K562 (cell line): Measurements from ENCODE around the gene IDS. TPM values are rescaled to one million over a fixed set of nuclear protein-coding genes. Genes with fewer than 3 reads are reported as not detected.

ENCODE experiments used
- ATAC-seq: fragments of 200-7000 bp; cut with Tn5 transposase; 3 replicates; pipeline ENCODE4 v1.9.1; 2020; ENCODE audit warnings: moderate library complexity
- BruUV-seq: library from RNA; stranded (reverse); fragments of 400-500 nt; replicated peaks from 2 replicates; lab custom pipeline; 2021; lab: Mats Ljungman, UMichigan
- CTCF ChIA-PET: fragments of 300-600 bp; formaldehyde crosslinking; extraction: SDS; loops from one replicate; lab custom pipeline; 2021; ENCODE audit warnings: low intra/inter-chr PET ratio; lab: Yijun Ruan, JAX
- POLR2A ChIA-PET: fragments of 300-600, 350-650 bp; sonication (Branson Sonifier 250); formaldehyde crosslinking; extraction: SDS; loops from one replicate; lab custom pipeline; 2021; ENCODE audit warnings: antibody characterized with exemption, inconsistent platforms; lab: Yijun Ruan, JAX
- DNase-seq, 4 experiments: peaks; one replicate each; pipeline versions ENCODE4 v3.0.0 to v3.0.0-alpha.2; 2011 to 2018; ENCODE audit warnings: low spot score in 3 of 4, mixed read lengths in 3 of 4; ENCODE audit errors: extremely low read depth in 1 of 4
- FAIRE-seq: peaks from 2 replicates; lab custom pipeline; 2011; peaks lifted over from hg19 to GRCh38; lab: Jason Lieb, UNC
- H2AFZ ChIP-seq: 2 replicates; pipeline ENCODE4 v1.6.0; 2011; ENCODE audit warnings: low read depth, low read length, control low read depth, inconsistent platforms
- H3K27ac ChIP-seq: fragments of 200-600 bp; 3 replicates; pipeline ENCODE4 v1.8.0; 2011; ENCODE audit warnings: low read depth, mild to moderate bottlenecking, control low read depth, inconsistent platforms, low read length, moderate library complexity, mixed read lengths; ENCODE audit errors: extremely low read depth
- H3K27me3 ChIP-seq, 2 experiments: fragments of 300-600 bp in 1 of 2; 2 replicates in 1 of 2; 3 replicates in 1 of 2; pipeline versions ENCODE4 v1.6.0 to v1.8.0; 2011; ENCODE audit warnings: inconsistent platforms in 2 of 2, low read length in 2 of 2, mild to moderate bottlenecking in 1 of 2, mixed read lengths in 1 of 2, moderate library complexity in 1 of 2; ENCODE audit not compliant: control insufficient read depth in 2 of 2, insufficient read depth in 2 of 2
- H3K36me3 ChIP-seq: fragments of 300-600 bp; 3 replicates; pipeline ENCODE4 v1.8.0; 2011; ENCODE audit warnings: mild to moderate bottlenecking, low read length, inconsistent platforms; ENCODE audit not compliant: control insufficient read depth, insufficient read depth
- H3K4me1 ChIP-seq, 2 experiments: fragments of 200-600 bp in 1 of 2; replicated peaks in 1 of 2; 2 replicates in 1 of 2; 3 replicates in 1 of 2; pipeline versions ENCODE4 v1.5.1 to v1.8.0; 2011; ENCODE audit warnings: inconsistent platforms in 2 of 2, low read length in 2 of 2, mild to moderate bottlenecking in 1 of 2, mixed read lengths in 1 of 2, moderate library complexity in 1 of 2; ENCODE audit not compliant: control insufficient read depth in 2 of 2, insufficient read depth in 2 of 2
- H3K4me2 ChIP-seq: 2 replicates; pipeline ENCODE4 v1.6.1; 2011; ENCODE audit warnings: low read length, control low read depth, inconsistent platforms, mixed read lengths; ENCODE audit not compliant: insufficient read depth
- H3K4me3 ChIP-seq: fragments of 200-600 bp; sonication (generic), shearing (Covaris generic); 2 replicates; pipeline ENCODE4 v1.5.1; 2016; ENCODE audit warnings: control low read depth, inconsistent platforms
- H3K79me2 ChIP-seq: fragments of 200-600 bp; 3 replicates; pipeline ENCODE4 v1.8.0; 2011; ENCODE audit warnings: low read length, inconsistent platforms; ENCODE audit not compliant: control insufficient read depth, insufficient read depth
- H3K9ac ChIP-seq, 2 experiments: 2 replicates each; pipeline versions ENCODE4 v1.6.0 to v1.6.1; 2011; ENCODE audit warnings: low read depth in 2 of 2, low read length in 2 of 2, control low read depth in 1 of 2, inconsistent platforms in 1 of 2, mild to moderate bottlenecking in 1 of 2, mixed read lengths in 1 of 2; ENCODE audit not compliant: insufficient read depth in 1 of 2
- H3K9me1 ChIP-seq: one replicate; pipeline ENCODE4 v1.6.0; 2011; ENCODE audit warnings: inconsistent platforms, mild to moderate bottlenecking, low read length, moderate library complexity; ENCODE audit not compliant: control insufficient read depth, insufficient read depth
- H3K9me3 ChIP-seq: replicated peaks from 2 replicates; pipeline ENCODE4 v1.5.1; 2011; ENCODE audit warnings: low read depth, low read length, inconsistent platforms; ENCODE audit not compliant: control insufficient read depth, insufficient read depth
- H4K20me1 ChIP-seq: replicated peaks from 2 replicates; pipeline ENCODE4 v1.6.1; 2011; ENCODE audit warnings: low read length, inconsistent platforms, mixed read lengths; ENCODE audit not compliant: control insufficient read depth, insufficient read depth
- CCNT2 ChIP-seq: IDR thresholded peaks from 2 replicates; pipeline ENCODE4 v1.6.1; 2011; ENCODE audit warnings: borderline replicate concordance, low read depth, mild to moderate bottlenecking, moderate library complexity, mixed read lengths, low read length; ENCODE audit not compliant: insufficient read length; ENCODE audit errors: extremely low read depth
- MEF2D ChIP-seq: conservative IDR thresholded peaks from 2 replicates; pipeline ENCODE4 v1.6.1; 2016; ENCODE audit warnings: low read depth, missing genetic modification characterization, missing compliant biosample characterization
- SPI1 ChIP-seq: IDR thresholded peaks from 2 replicates; pipeline ENCODE4 v1.6.1; 2011; ENCODE audit warnings: low read depth, low read length, control low read depth, borderline replicate concordance
- WGBS: fragments of 100-300 bp; shearing (Covaris generic); methylation state at CpG from one replicate; pipeline ENCODE4 v1.1.6; 2016; ENCODE audit warnings: low coverage, mixed read lengths; ENCODE audit not compliant: insufficient coverage; ENCODE audit errors: missing lambda C conversion rate; 5-methylcytosine and 5-hydroxymethylcytosine counted together
- in situ Hi-C: fragments of 300-500 bp; cut with MboI; formaldehyde crosslinking; loops from 4 replicates; pipeline ENCODE4 v1.15.0; 2018; ENCODE audit warnings: inconsistent platforms, mixed read lengths
- intact Hi-C: fragments of 100-400 bp; cut with micrococcal nuclease; formaldehyde crosslinking; loops from 2 replicates; pipeline ENCODE4 v1.14.2; 2022
- polyA plus RNA-seq, 8 experiments: library from polyadenylated mRNA; depleted of rRNA in 4 of 8; stranded (reverse) in 5 of 8; unstranded in 3 of 8; fragments of >200 nt; fragmentation: Nextera tagmentation in 2 of 8; fragmentation: Illumina TruSeq in 1 of 8; extraction: Ambion mirVana in 2 of 8; extraction: Trizol in 1 of 8; gene quantifications; 2 replicates each; pipeline versions ENCODE4 v1.2.1 to v1.2.3, GENCODE V29; 2011 to 2014; ENCODE audit warnings: inconsistent platforms in 1 of 8, missing spikeins in 1 of 8
- total RNA-seq, 7 experiments: library from RNA; depleted of rRNA in 6 of 7; stranded (reverse); fragments of >200 nt in 6 of 7; fragmentation: Illumina TruSeq in 2 of 7; extraction: Trizol in 2 of 7; gene quantifications; 2 replicates each; pipeline versions ENCODE4 v1.2.1 to v1.2.3, GENCODE V29; 2011 to 2021; ENCODE audit warnings: low replicate concordance in 1 of 7
- TF ChIP-seq, protein P1 (sequence below), 3 experiments: IDR thresholded peaks in 2 of 3; conservative IDR thresholded peaks in 1 of 3; 2 replicates each; pipeline ENCODE4 v1.5.1; 2011 to 2012; ENCODE audit warnings: low read length in 3 of 3, mild to moderate bottlenecking in 3 of 3, control low read depth in 2 of 3, improper control_type of control experiment in 1 of 3, inconsistent platforms in 1 of 3, low read depth in 1 of 3, mixed read lengths in 1 of 3, moderate library complexity in 1 of 3; ENCODE audit not compliant: insufficient read depth in 2 of 3

IDS gene
- total and polyA plus RNA-seq, 9 of the 15 experiments (the other 6 are each of a cell fraction or from before 2014, with no cell fraction given), result 2.0 to 18.6 (median 8.6) TPM

GRCh38 chrX:149487292-149487691 is 17.8 kb downstream of the IDS start:
- no peak overlapping the region for H3K4me2 ChIP-seq
- 47% methylated on average over 5 of the region's 6 CpGs for WGBS
- peak; percentile 64 for FAIRE-seq
- intact Hi-C loops, result no loop called here
- no peaks in the 10 kb centered on the region for H3K27me3 ChIP-seq
- no peaks in the 10 kb centered on the region for H4K20me1 ChIP-seq
- POLR2A ChIA-PET, result interaction anchor here (0.6 kb wide), 1 partner anchor 16 kb away, joined by 3 read pairs; no protein-coding TSS in a partner anchor
- TF ChIP-seq, protein P1, sequence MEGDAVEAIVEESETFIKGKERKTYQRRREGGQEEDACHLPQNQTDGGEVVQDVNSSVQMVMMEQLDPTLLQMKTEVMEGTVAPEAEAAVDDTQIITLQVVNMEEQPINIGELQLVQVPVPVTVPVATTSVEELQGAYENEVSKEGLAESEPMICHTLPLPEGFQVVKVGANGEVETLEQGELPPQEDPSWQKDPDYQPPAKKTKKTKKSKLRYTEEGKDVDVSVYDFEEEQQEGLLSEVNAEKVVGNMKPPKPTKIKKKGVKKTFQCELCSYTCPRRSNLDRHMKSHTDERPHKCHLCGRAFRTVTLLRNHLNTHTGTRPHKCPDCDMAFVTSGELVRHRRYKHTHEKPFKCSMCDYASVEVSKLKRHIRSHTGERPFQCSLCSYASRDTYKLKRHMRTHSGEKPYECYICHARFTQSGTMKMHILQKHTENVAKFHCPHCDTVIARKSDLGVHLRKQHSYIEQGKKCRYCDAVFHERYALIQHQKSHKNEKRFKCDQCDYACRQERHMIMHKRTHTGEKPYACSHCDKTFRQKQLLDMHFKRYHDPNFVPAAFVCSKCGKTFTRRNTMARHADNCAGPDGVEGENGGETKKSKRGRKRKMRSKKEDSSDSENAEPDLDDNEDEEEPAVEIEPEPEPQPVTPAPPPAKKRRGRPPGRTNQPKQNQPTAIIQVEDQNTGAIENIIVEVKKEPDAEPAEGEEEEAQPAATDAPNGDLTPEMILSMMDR (IDR thresholded peaks at IDR 0.05 in 2 of 3, conservative IDR thresholded peaks at IDR 0.05 in 1 of 3; ENCODE audit: insufficient read depth in 2 of 3, low read depth in 1 of 3, low read length in 3 of 3), result peak; percentile 20 to 29 (median 24); a peak in 3 of 6 replicates
- TF ChIP-seq MEF2D (tag), result no peak
- CTCF ChIA-PET, result no interaction called here
- no peaks in the 10 kb centered on the region; the same call in 2 of the 3 replicates for H3K36me3 ChIP-seq
- H3K9me3 ChIP-seq, result no peaks in the 10 kb centered on the region
- in situ Hi-C loops, result no loop called here
- ATAC-seq, result peak; percentile 68
- no peak overlapping the region for H3K9ac ChIP-seq
- no peak overlapping the region for H3K27ac ChIP-seq
- H2AFZ ChIP-seq, result no peak overlapping the region
- peak in 2 of 4 experiments; percentile 16 to 20 for DNase-seq
- BruUV-seq, result no TSS peak
- no peaks in the 10 kb centered on the region for H3K9me1 ChIP-seq
- H3K4me3 ChIP-seq, result no peak overlapping the region
- no peaks in the 10 kb centered on the region for H3K79me2 ChIP-seq
- H3K4me1 ChIP-seq, result no peaks in the 10 kb centered on the region; a peak in 2 of 5 replicates

DNA sequence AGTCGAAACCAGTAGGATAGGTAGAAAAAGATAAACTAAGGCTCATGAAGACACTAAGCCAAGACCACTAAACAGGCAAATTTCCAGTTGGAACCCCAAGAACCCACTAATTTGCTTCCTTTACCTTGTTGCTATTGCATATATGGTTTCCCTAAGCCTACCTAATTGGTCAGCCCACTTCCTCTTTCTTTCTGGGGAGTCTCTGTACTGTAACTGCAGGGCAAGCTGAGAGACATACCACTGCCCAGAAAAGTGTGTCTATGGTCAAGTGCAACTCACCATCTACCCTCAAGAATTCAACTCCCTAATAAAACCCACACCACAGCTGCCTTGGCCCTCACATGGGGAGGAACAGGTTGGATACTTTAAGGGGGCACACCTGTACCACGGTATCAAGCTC is 28.6 kb downstream of the IDS start:
- Histone ChIP-seq H3K4me2 (no peak overlapping the region), H3K4me1 (no peaks in the 10 kb centered on the region), H3K4me3 (no peak overlapping the region), H4K20me1 (no peaks in the 10 kb centered on the region), H3K79me2 (no peaks in the 10 kb centered on the region), H3K36me3 (no peaks in the 10 kb centered on the region), H3K27ac (no peak overlapping the region), H3K9me3 (no peaks in the 10 kb centered on the region), H3K9ac (no peak overlapping the region), H3K27me3 (peaks cover 0 to 6% of the 10 kb centered on the region in 2 experiments; a peak in 1 of 5 replicates), H3K9me1 (no peaks in the 10 kb centered on the region), H2AFZ (no peak overlapping the region)
- no peak for ATAC-seq
- in situ Hi-C loops (no loop called here), intact Hi-C loops (no loop called here)
- CTCF ChIA-PET, result no interaction called here
- DNase-seq, result no peak
- BruUV-seq, result no TSS peak
- TF ChIP-seq SPI1 (peak; percentile 89), CCNT2 (no peak)
- POLR2A ChIA-PET, result no interaction called here
- 0% methylated on average over 2 of the region's 2 CpGs for WGBS
- FAIRE-seq, result no peak
